HEK293 (cell line): ENCODE data around the gene PALM.

Experiments
- CTCF ChIA-PET: fragments of 350-600 bp; formaldehyde crosslinking; extraction: SDS; loops from one replicate; lab custom pipeline; 2021; ENCODE audit warnings: antibody characterized with exemption; lab: Yijun Ruan, JAX
- POLR2A ChIA-PET: fragments of 300-600 bp; formaldehyde crosslinking; extraction: SDS; loops from one replicate; lab custom pipeline; 2020; ENCODE audit warnings: antibody characterized with exemption, inconsistent platforms; lab: Yijun Ruan, JAX
- H3K27ac ChIP-seq: fragments of 200-500 bp; sonication (Bioruptor generic); 2 replicates; pipeline ENCODE4 v1.5.1; 2014; ENCODE audit warnings: low read depth, low read length, control low read depth, inconsistent platforms; ENCODE audit errors: extremely low read depth
- H3K36me3 ChIP-seq, 2 experiments: fragments of 200-500 bp in 1 of 2; sonication (Bioruptor generic) in 1 of 2; 1 replicate in 1 of 2; 2 replicates in 1 of 2; pipeline ENCODE4 v1.5.1; 2014 to 2017; ENCODE audit warnings: inconsistent platforms in 2 of 2, low read length in 2 of 2; ENCODE audit not compliant: control insufficient read depth in 2 of 2, insufficient read depth in 1 of 2
- H3K4me1 ChIP-seq: fragments of 200-500 bp; sonication (Bioruptor generic); 2 replicates; pipeline ENCODE4 v1.5.1; 2014; ENCODE audit warnings: mild to moderate bottlenecking, low read length, inconsistent platforms; ENCODE audit not compliant: control insufficient read depth, insufficient read depth
- H3K4me3 ChIP-seq: 2 replicates; pipeline ENCODE4 v1.5.1; 2011; ENCODE audit warnings: low read depth, mild to moderate bottlenecking, control low read depth, low read length, moderate library complexity
- H3K9me3 ChIP-seq: fragments of 200-500 bp; sonication (Bioruptor generic); 2 replicates; pipeline ENCODE4 v1.5.1; 2014; ENCODE audit warnings: low read depth, low read length, inconsistent platforms; ENCODE audit not compliant: control insufficient read depth, insufficient read depth
- GLIS1 ChIP-seq: fragments of 450-650 bp; formaldehyde crosslinking; IDR thresholded peaks from 2 replicates; pipeline ENCODE4 v1.5.1; 2016; ENCODE audit warnings: missing biosample characterization, missing genetic modification characterization
- SCRT2 ChIP-seq: fragments of 450-650 bp; formaldehyde crosslinking; IDR thresholded peaks from 2 replicates; pipeline ENCODE4 v1.5.1; 2016; ENCODE audit warnings: missing biosample characterization, missing genetic modification characterization
- SETDB1 ChIP-seq: IDR thresholded peaks from one replicate; pipeline ENCODE4 v1.6.1; 2017; ENCODE audit warnings: mild to moderate bottlenecking, low read length, moderate library complexity, mixed read lengths; ENCODE audit not compliant: insufficient read length
- TRIM28 ChIP-seq: IDR thresholded peaks from 2 replicates; pipeline ENCODE4 v1.6.1; 2011; ENCODE audit warnings: low read length, control low read depth, borderline replicate concordance
- ZIC2 ChIP-seq: fragments of 450-650 bp; formaldehyde crosslinking; IDR thresholded peaks from 2 replicates; pipeline ENCODE4 v1.5.1; 2016; ENCODE audit warnings: missing biosample characterization, missing genetic modification characterization
- ZNF121 ChIP-seq: fragments of 450-650 bp; formaldehyde crosslinking; IDR thresholded peaks from 2 replicates; pipeline ENCODE4 v1.5.1; 2016; ENCODE audit warnings: missing biosample characterization, missing genetic modification characterization
- ZNF501 ChIP-seq: fragments of 450-650 bp; formaldehyde crosslinking; IDR thresholded peaks from 2 replicates; pipeline ENCODE4 v1.5.1; 2016; ENCODE audit warnings: missing biosample characterization, missing genetic modification characterization
- ZNF549 ChIP-seq: fragments of 450-650 bp; IDR thresholded peaks from 2 replicates; pipeline ENCODE4 v1.5.1; 2018; ENCODE audit warnings: missing biosample characterization, missing genetic modification characterization, mild to moderate bottlenecking, inconsistent platforms, moderate library complexity
- ZNF623 ChIP-seq: fragments of 450-650 bp; formaldehyde crosslinking; IDR thresholded peaks from 2 replicates; pipeline ENCODE4 v1.5.1; 2016; ENCODE audit warnings: missing biosample characterization, missing genetic modification characterization
- ZNF624 ChIP-seq: fragments of 450-650 bp; formaldehyde crosslinking; IDR thresholded peaks from 2 replicates; pipeline ENCODE4 v1.5.1; 2017; ENCODE audit warnings: missing biosample characterization, missing genetic modification characterization
- ZSCAN23 ChIP-seq: fragments of 450-650 bp; formaldehyde crosslinking; IDR thresholded peaks from 2 replicates; pipeline ENCODE4 v1.5.1; 2016; ENCODE audit warnings: missing biosample characterization, missing genetic modification characterization
- TF ChIP-seq, protein P1 (sequence below): fragments of 450-650 bp; formaldehyde crosslinking; IDR thresholded peaks from 2 replicates; pipeline ENCODE4 v1.5.1; 2016; ENCODE audit warnings: missing biosample characterization, missing genetic modification characterization
- TF ChIP-seq, protein P2 (sequence below): fragments of 450-650 bp; formaldehyde crosslinking; IDR thresholded peaks from 2 replicates; pipeline ENCODE4 v1.5.1; 2016; ENCODE audit warnings: missing biosample characterization, missing genetic modification characterization
- TF ChIP-seq, protein P3 (sequence below): fragments of 450-650 bp; formaldehyde crosslinking; IDR thresholded peaks from 2 replicates; pipeline ENCODE4 v1.5.1; 2017; ENCODE audit warnings: missing biosample characterization, missing genetic modification characterization
- TF ChIP-seq, protein P4 (sequence below): fragments of 450-650 bp; formaldehyde crosslinking; IDR thresholded peaks from 2 replicates; pipeline ENCODE4 v1.5.1; 2016; ENCODE audit warnings: missing biosample characterization, missing genetic modification characterization, borderline replicate concordance

Gene PALM

DNA sequence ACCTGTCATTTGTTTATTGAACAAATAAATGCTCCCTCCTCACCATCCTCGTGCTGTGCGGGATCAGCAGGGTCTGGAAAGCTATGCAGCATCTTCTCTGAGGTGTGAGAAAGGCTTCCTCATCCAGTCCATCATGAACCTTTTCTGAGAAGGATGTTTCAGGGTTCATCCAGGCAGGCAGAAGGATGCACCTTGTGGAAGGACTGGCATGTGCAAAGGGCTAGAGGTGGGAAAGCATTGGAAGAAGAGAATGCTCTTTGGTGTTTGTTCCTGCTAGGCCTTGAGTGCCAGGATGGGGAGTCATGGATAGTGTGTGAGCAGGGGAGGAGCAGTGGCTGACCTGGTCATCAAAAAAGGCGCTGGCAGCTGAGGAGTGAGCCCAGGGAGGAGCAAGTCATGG lies 6.6 kb downstream of the PALM start:
- POLR2A ChIA-PET: no interaction called here
- CTCF ChIA-PET: interaction anchor here (1.1 to 1.4 kb wide), 2 partner anchors 24 to 36 kb away, joined by 4 to 8 read pairs; no protein-coding TSS in a partner anchor
- Histone ChIP-seq H3K9me3 (no peaks in the 10 kb centered on the region), H3K4me3 (no peak overlapping the region), H3K4me1 (no peaks in the 10 kb centered on the region), H3K27ac (no peak overlapping the region), H3K36me3 (peaks cover 0 to 5% of the 10 kb centered on the region in 2 experiments; a peak in 1 of 3 replicates)
- peak; percentile 90 for TF ChIP-seq SETDB1
- TF ChIP-seq, protein P1, sequence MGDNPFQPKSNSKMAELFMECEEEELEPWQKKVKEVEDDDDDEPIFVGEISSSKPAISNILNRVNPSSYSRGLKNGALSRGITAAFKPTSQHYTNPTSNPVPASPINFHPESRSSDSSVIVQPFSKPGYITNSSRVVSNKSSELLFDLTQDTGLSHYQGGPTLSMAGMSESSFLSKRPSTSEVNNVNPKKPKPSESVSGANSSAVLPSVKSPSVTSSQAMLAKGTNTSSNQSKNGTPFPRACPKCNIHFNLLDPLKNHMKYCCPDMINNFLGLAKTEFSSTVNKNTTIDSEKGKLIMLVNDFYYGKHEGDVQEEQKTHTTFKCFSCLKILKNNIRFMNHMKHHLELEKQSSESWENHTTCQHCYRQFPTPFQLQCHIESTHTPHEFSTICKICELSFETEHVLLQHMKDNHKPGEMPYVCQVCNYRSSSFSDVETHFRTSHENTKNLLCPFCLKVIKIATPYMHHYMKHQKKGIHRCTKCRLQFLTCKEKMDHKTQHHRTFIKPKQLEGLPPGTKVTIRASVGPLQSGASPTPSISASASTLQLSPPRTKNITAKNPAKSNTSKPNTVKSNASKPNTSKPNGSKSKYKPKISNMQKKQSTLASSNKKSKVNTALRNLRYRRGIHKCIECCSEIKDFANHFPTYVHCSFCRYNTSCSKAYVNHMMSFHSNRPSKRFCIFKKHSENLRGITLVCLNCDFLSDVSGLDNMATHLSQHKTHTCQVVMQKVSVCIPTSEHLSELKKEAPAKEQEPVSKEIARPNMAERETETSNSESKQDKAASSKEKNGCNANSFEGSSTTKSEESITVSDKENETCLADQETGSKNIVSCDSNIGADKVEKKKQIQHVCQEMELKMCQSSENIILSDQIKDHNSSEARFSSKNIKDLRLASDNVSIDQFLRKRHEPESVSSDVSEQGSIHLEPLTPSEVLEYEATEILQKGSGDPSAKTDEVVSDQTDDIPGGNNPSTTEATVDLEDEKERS (tag by site-specific recombination): peak; percentile 74; the same call in 1 of the 2 replicates
- TF ChIP-seq ZNF549 (tag by site-specific recombination): no peak
- TF ChIP-seq ZNF624 (tag by site-specific recombination): peak; percentile 56; the same call in 1 of the 2 replicates
- TF ChIP-seq ZSCAN23 (tag by site-specific recombination): no peak
- TF ChIP-seq TRIM28: peak; percentile 91
- peak; percentile 87 for TF ChIP-seq ZNF623 (tag by site-specific recombination)

DNA sequence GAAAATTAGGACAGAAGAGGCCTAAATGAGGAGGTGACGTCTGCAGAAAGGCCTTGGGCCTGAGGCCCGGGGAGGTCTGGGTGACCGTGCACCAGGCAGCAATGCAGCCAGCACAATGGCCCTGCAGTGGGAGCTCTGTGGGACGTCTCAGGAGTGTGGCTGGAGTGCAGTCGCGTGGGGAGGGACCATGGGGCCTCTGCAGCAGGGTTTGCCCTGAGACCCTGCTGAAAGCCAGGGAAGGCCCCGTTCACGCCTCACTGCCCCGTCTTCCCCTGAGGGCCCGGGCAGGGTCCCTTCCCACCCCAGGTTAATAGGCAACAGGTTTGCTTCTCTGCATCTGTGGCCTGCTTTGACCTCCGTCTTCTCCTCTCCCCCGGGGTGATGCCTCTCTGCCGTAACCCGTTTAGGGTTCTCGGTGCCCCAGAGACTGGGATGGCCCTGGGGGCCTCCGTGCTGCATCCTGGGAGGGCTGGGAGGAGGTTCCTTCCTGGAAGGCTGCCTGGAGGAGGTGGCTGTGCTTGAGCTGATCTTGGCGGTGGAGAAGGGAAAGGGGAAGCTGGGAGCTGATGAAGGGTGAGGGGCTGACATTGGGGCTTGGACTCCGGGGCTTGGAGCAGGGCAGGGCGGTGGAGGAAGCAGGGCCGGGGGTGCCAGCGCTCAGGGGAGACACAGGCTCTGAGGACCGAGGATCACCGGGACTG lies 9.7 kb downstream of the PALM start:
- ChIA-PET CTCF (interaction anchor here (0.7 to 1.0 kb wide), 2 partner anchors 10 to 145 kb away, joined by 3 to 4 read pairs; partner anchors contain the start of gene PALM), POLR2A (interaction anchor here (0.7 to 1.3 kb wide), 2 partner anchors 42 to 187 kb away, joined by 3 read pairs; partner anchors contain the start of gene FSTL3)

More for the DNA sequence above, 9.7 kb downstream of the PALM start:
- Histone ChIP-seq H3K4me3 (no peak overlapping the region), H3K27ac (no peak overlapping the region), H3K4me1 (no peaks in the 10 kb centered on the region), H3K9me3 (no peaks in the 10 kb centered on the region), H3K36me3 (peaks cover 0 to 5% of the 10 kb centered on the region in 2 experiments; a peak in 1 of 3 replicates)
- TF ChIP-seq ZNF121 (tag by site-specific recombination) (no peak), ZNF501 (tag by site-specific recombination) (no peak), SCRT2 (peak; percentile 58; the same call in 1 of the 2 replicates), GLIS1 (tag by site-specific recombination) (0 out of 2 replicates have a peak, but pooled peaks have one; percentile 13), ZIC2 (tag by site-specific recombination) (peak; percentile 76)
- TF ChIP-seq, protein P2, sequence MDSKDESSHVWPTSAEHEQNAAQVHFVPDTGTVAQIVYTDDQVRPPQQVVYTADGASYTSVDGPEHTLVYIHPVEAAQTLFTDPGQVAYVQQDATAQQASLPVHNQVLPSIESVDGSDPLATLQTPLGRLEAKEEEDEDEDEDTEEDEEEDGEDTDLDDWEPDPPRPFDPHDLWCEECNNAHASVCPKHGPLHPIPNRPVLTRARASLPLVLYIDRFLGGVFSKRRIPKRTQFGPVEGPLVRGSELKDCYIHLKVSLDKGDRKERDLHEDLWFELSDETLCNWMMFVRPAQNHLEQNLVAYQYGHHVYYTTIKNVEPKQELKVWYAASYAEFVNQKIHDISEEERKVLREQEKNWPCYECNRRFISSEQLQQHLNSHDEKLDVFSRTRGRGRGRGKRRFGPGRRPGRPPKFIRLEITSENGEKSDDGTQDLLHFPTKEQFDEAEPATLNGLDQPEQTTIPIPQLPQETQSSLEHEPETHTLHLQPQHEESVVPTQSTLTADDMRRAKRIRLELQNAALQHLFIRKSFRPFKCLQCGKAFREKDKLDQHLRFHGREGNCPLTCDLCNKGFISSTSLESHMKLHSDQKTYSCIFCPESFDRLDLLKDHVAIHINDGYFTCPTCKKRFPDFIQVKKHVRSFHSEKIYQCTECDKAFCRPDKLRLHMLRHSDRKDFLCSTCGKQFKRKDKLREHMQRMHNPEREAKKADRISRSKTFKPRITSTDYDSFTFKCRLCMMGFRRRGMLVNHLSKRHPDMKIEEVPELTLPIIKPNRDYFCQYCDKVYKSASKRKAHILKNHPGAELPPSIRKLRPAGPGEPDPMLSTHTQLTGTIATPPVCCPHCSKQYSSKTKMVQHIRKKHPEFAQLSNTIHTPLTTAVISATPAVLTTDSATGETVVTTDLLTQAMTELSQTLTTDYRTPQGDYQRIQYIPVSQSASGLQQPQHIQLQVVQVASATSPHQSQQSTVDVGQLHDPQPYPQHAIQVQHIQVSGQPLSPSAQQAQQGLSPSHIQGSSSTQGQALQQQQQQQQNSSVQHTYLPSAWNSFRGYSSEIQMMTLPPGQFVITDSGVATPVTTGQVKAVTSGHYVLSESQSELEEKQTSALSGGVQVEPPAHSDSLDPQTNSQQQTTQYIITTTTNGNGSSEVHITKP (tag by site-specific recombination): peak; percentile 50; the same call in 1 of the 2 replicates
- TF ChIP-seq, protein P3, sequence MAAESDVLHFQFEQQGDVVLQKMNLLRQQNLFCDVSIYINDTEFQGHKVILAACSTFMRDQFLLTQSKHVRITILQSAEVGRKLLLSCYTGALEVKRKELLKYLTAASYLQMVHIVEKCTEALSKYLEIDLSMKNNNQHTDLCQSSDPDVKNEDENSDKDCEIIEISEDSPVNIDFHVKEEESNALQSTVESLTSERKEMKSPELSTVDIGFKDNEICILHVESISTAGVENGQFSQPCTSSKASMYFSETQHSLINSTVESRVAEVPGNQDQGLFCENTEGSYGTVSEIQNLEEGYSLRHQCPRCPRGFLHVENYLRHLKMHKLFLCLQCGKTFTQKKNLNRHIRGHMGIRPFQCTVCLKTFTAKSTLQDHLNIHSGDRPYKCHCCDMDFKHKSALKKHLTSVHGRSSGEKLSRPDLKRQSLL (tag by site-specific recombination): 0 out of 2 replicates have a peak, but pooled peaks have one; percentile 50
- TF ChIP-seq, protein P4, sequence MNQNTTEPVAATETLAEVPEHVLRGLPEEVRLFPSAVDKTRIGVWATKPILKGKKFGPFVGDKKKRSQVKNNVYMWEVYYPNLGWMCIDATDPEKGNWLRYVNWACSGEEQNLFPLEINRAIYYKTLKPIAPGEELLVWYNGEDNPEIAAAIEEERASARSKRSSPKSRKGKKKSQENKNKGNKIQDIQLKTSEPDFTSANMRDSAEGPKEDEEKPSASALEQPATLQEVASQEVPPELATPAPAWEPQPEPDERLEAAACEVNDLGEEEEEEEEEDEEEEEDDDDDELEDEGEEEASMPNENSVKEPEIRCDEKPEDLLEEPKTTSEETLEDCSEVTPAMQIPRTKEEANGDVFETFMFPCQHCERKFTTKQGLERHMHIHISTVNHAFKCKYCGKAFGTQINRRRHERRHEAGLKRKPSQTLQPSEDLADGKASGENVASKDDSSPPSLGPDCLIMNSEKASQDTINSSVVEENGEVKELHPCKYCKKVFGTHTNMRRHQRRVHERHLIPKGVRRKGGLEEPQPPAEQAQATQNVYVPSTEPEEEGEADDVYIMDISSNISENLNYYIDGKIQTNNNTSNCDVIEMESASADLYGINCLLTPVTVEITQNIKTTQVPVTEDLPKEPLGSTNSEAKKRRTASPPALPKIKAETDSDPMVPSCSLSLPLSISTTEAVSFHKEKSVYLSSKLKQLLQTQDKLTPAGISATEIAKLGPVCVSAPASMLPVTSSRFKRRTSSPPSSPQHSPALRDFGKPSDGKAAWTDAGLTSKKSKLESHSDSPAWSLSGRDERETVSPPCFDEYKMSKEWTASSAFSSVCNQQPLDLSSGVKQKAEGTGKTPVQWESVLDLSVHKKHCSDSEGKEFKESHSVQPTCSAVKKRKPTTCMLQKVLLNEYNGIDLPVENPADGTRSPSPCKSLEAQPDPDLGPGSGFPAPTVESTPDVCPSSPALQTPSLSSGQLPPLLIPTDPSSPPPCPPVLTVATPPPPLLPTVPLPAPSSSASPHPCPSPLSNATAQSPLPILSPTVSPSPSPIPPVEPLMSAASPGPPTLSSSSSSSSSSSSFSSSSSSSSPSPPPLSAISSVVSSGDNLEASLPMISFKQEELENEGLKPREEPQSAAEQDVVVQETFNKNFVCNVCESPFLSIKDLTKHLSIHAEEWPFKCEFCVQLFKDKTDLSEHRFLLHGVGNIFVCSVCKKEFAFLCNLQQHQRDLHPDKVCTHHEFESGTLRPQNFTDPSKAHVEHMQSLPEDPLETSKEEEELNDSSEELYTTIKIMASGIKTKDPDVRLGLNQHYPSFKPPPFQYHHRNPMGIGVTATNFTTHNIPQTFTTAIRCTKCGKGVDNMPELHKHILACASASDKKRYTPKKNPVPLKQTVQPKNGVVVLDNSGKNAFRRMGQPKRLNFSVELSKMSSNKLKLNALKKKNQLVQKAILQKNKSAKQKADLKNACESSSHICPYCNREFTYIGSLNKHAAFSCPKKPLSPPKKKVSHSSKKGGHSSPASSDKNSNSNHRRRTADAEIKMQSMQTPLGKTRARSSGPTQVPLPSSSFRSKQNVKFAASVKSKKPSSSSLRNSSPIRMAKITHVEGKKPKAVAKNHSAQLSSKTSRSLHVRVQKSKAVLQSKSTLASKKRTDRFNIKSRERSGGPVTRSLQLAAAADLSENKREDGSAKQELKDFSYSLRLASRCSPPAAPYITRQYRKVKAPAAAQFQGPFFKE (tag by site-specific recombination): no peak
